ENCODE results near the gene GIMAP5.

- TF ChIP-seq POLR2A (IDR thresholded peaks at IDR 0.05): no peak
- TF ChIP-seq CTCF (IDR thresholded peaks at IDR 0.05): no peak
Measured at GRCh38 chr7:150719436-150719835, 17.8 kb upstream of the GIMAP5 start.

Measured in right lobe of liver (tissue), 4 donors.